IMR-90 (cell line): Measurements from ENCODE around the gene CFAP70. TPM values are rescaled to one million over a fixed set of nuclear protein-coding genes. Genes with fewer than 3 reads are reported as not detected.

Experiments
- ATAC-seq: fragments of 200-7000 bp; cut with Tn5 transposase; 2 replicates; pipeline ENCODE4 v1.9.1; 2020; ENCODE audit warnings: low read depth, mild to moderate bottlenecking, moderate library complexity
- BruUV-seq: library from RNA; stranded (reverse); fragments of 400-500 nt; replicated peaks from 2 replicates; lab custom pipeline; 2021; lab: Mats Ljungman, UMichigan
- CTCF ChIA-PET: fragments of 300-600 bp; formaldehyde crosslinking; extraction: SDS; loops from one replicate; lab custom pipeline; 2021; ENCODE audit warnings: antibody characterized with exemption; lab: Yijun Ruan, JAX
- POLR2A ChIA-PET: fragments of 300-600 bp; sonication (Branson Sonifier 250); formaldehyde crosslinking; loops from one replicate; lab custom pipeline; 2022; ENCODE audit warnings: antibody characterized with exemption; ENCODE audit not compliant: unreplicated experiment; lab: Charles Lee
- DNase-seq: peaks from one replicate; pipeline ENCODE4 v3.0.0; 2013
- H2AFZ ChIP-seq: replicated peaks from 2 replicates; pipeline ENCODE3; 2013; ENCODE audit warnings: low read length, mild to moderate bottlenecking; ENCODE audit not compliant: poor library complexity
- H2AK5ac ChIP-seq: 2 replicates; pipeline ENCODE4 v1.6.1; 2013; ENCODE audit warnings: low read depth, low read length, inconsistent platforms
- H2AK9ac ChIP-seq: replicated peaks from 2 replicates; pipeline ENCODE3; 2013; ENCODE audit warnings: mild to moderate bottlenecking, low read depth, low read length, moderate library complexity; ENCODE audit not compliant: poor library complexity
- H2BK120ac ChIP-seq: 2 replicates; pipeline ENCODE4 v1.6.1; 2013; ENCODE audit warnings: low read depth, low read length, inconsistent platforms
- H2BK15ac ChIP-seq: 3 replicates; pipeline ENCODE4 v1.6.1; 2013; ENCODE audit warnings: low read depth, low read length, inconsistent platforms
- H2BK20ac ChIP-seq: 2 replicates; pipeline ENCODE4 v1.6.1; 2013; ENCODE audit warnings: low read depth, mild to moderate bottlenecking, inconsistent platforms, low read length, moderate library complexity
- H2BK5ac ChIP-seq: 2 replicates; pipeline ENCODE4 v1.6.1; 2013; ENCODE audit warnings: mild to moderate bottlenecking, low read depth, low read length, inconsistent platforms; ENCODE audit not compliant: poor library complexity, severe bottlenecking
- H3K14ac ChIP-seq: replicated peaks from 2 replicates; pipeline ENCODE4 v1.6.1; 2013; ENCODE audit warnings: low read depth, low read length, inconsistent platforms
- H3K18ac ChIP-seq: 2 replicates; pipeline ENCODE4 v1.6.1; 2013; ENCODE audit warnings: low read depth, low read length, control low read depth
- H3K23ac ChIP-seq: 2 replicates; pipeline ENCODE4 v1.6.1; 2013; ENCODE audit warnings: low read depth, low read length, inconsistent platforms
- H3K27ac ChIP-seq: 2 replicates; pipeline ENCODE4 v1.5.1; 2013; ENCODE audit warnings: mild to moderate bottlenecking, control low read depth, low read length; ENCODE audit not compliant: insufficient read depth
- H3K27me3 ChIP-seq: 2 replicates; pipeline ENCODE4 v1.6.1; 2013; ENCODE audit warnings: low read length; ENCODE audit not compliant: control insufficient read depth, insufficient read depth
- H3K36me3 ChIP-seq: 2 replicates; pipeline ENCODE4 v1.6.1; 2013; ENCODE audit warnings: low read length, mixed read lengths; ENCODE audit not compliant: control insufficient read depth, insufficient read depth
- H3K4ac ChIP-seq: 2 replicates; pipeline ENCODE4 v1.6.1; 2013; ENCODE audit warnings: low read depth, low read length, inconsistent platforms
- H3K4me1 ChIP-seq: 2 replicates; pipeline ENCODE4 v1.6.1; 2013; ENCODE audit warnings: low read length, mixed read lengths; ENCODE audit not compliant: control insufficient read depth, insufficient read depth
- H3K4me2 ChIP-seq: 2 replicates; pipeline ENCODE4 v1.6.1; 2013; ENCODE audit warnings: low read depth, mild to moderate bottlenecking, control low read depth, low read length, moderate library complexity
- H3K4me3 ChIP-seq: 2 replicates; pipeline ENCODE4 v1.5.1; 2013; ENCODE audit warnings: low read depth, mild to moderate bottlenecking, control low read depth, low read length, moderate library complexity; ENCODE audit not compliant: insufficient read depth
- H3K56ac ChIP-seq: 2 replicates; pipeline ENCODE4 v1.6.1; 2013; ENCODE audit warnings: low read length, inconsistent platforms; ENCODE audit not compliant: insufficient read depth; ENCODE audit errors: extremely low read depth
- H3K79me1 ChIP-seq, 2 experiments: 2 replicates each; pipeline ENCODE4 v1.6.1; 2013; ENCODE audit warnings: low read length in 2 of 2, inconsistent platforms in 1 of 2, low read depth in 1 of 2
- H3K9ac ChIP-seq: 2 replicates; pipeline ENCODE4 v1.6.1; 2013; ENCODE audit warnings: low read depth, low read length, control low read depth
- H3K9me1 ChIP-seq: 2 replicates; pipeline ENCODE4 v1.6.1; 2013; ENCODE audit warnings: low read length, inconsistent platforms; ENCODE audit not compliant: insufficient read depth
- H3K9me3 ChIP-seq: 2 replicates; pipeline ENCODE4 v1.6.1; 2013; ENCODE audit warnings: low read length; ENCODE audit not compliant: control insufficient read depth, insufficient read depth
- H4K20me1 ChIP-seq: 2 replicates; pipeline ENCODE4 v1.6.1; 2013; ENCODE audit warnings: low read length, inconsistent platforms; ENCODE audit not compliant: insufficient read depth
- H4K5ac ChIP-seq: 2 replicates; pipeline ENCODE4 v1.6.1; 2013; ENCODE audit warnings: mild to moderate bottlenecking, low read depth, low read length, control low read depth
- H4K8ac ChIP-seq, 2 experiments: 2 replicates each; pipeline ENCODE4 v1.6.1; 2013; ENCODE audit warnings: low read depth in 2 of 2, low read length in 2 of 2, control low read depth in 1 of 2, inconsistent platforms in 1 of 2
- H4K91ac ChIP-seq: 2 replicates; pipeline ENCODE4 v1.6.1; 2013; ENCODE audit warnings: low read depth, low read length, inconsistent platforms; ENCODE audit not compliant: insufficient read depth
- BHLHE40 ChIP-seq: fragments of 150-350 bp; IDR thresholded peaks from 2 replicates; pipeline ENCODE4 v1.6.1; 2016; ENCODE audit warnings: mild to moderate bottlenecking, low read depth, low read length
- FOS ChIP-seq: fragments of 150-350 bp; IDR thresholded peaks from 2 replicates; pipeline ENCODE4 v1.6.1; 2016; ENCODE audit warnings: low read depth, low read length
- MAFK ChIP-seq: IDR thresholded peaks from 2 replicates; pipeline ENCODE4 v1.6.1; 2012; ENCODE audit warnings: low read depth, low read length, improper control_type of control experiment
- MAZ ChIP-seq: IDR thresholded peaks from 2 replicates; pipeline ENCODE4 v1.6.1; 2012; ENCODE audit warnings: low read depth, mild to moderate bottlenecking, low read length, improper control_type of control experiment, moderate library complexity, borderline replicate concordance
- MXI1 ChIP-seq: IDR thresholded peaks from 2 replicates; pipeline ENCODE4 v1.6.1; 2012; ENCODE audit warnings: low read depth, mild to moderate bottlenecking, low read length, moderate library complexity, borderline replicate concordance
- POLR2A ChIP-seq: IDR thresholded peaks from 2 replicates; pipeline ENCODE4 v1.6.1; 2012; ENCODE audit warnings: mild to moderate bottlenecking, low read depth, low read length
- RAD21 ChIP-seq: IDR thresholded peaks from 2 replicates; pipeline ENCODE4 v1.6.1; 2012; ENCODE audit warnings: low read length, improper control_type of control experiment
- WGBS, 2 experiments: methylation state at CpG; one replicate each; pipeline versions ENCODE4 v1.1.5 to v1.1.7; 2013; ENCODE audit warnings: missing lambda C conversion rate in 2 of 2; ENCODE audit not compliant: insufficient read length in 1 of 2; ENCODE audit errors: extremely low coverage in 2 of 2; 5-methylcytosine and 5-hydroxymethylcytosine counted together
- dilution Hi-C: fragments of 300-500 bp; cut with HindIII; formaldehyde crosslinking; loops from one replicate; pipeline ENCODE4 v1.14.3; 2018; ENCODE audit warnings: low sequenced_read_pairs; ENCODE audit not compliant: unreplicated experiment
- in situ Hi-C: fragments of 300-500 bp; cut with MboI; formaldehyde crosslinking; loops from 3 replicates; pipeline ENCODE4 v1.14.3; 2019; ENCODE audit warnings: low sequenced_read_pairs, inconsistent platforms, mixed read lengths
- intact Hi-C: fragments of 100-400 bp; cut with micrococcal nuclease; formaldehyde crosslinking; loops from 2 replicates; pipeline ENCODE4 v1.10.0; 2022
- polyA plus RNA-seq, 3 experiments: library from polyadenylated mRNA; depleted of rRNA; stranded (reverse); fragments of >200 nt; gene quantifications; 2 replicates each; pipeline ENCODE4 v1.2.3, GENCODE V29; 2012; ENCODE audit warnings: low replicate concordance in 1 of 3
- total RNA-seq: library from RNA; depleted of rRNA; stranded (reverse); fragments of >200 nt; gene quantifications from 2 replicates; pipeline ENCODE4 v1.2.3, GENCODE V29; 2012

CFAP70 gene
- total and polyA plus RNA-seq, 2 of the 4 experiments (the other 2 are of a cell fraction) = 0.15 to 0.18 TPM

- dilution Hi-C loops = no loop called here
- in situ Hi-C loops = loop anchor here (25.0 kb wide), 1 partner anchor 385 kb away; the partner anchor contains the start of gene MYOZ1
- Histone ChIP-seq H2AK9ac (peak within 1 kb of the TSS; percentile 85), H3K4me3 (peak within 1 kb of the TSS; percentile 54), H2AK5ac (peak within 1 kb of the TSS; percentile 92), H3K36me3 (peaks cover 8% of the 10 kb centered on the region), H2BK20ac (no peak within 1 kb of the TSS; the same call in 1 of the 2 replicates), H4K5ac (peak within 1 kb of the TSS; percentile 73), H3K14ac (peak within 1 kb of the TSS; percentile 99), H3K56ac (peak within 1 kb of the TSS; percentile 97), H3K27ac (peak within 1 kb of the TSS; percentile 93), H2BK5ac (peak within 1 kb of the TSS; percentile 94), H4K20me1 (no peaks in the 10 kb centered on the region), H3K4ac (peak within 1 kb of the TSS; percentile 99), H3K9ac (peak within 1 kb of the TSS; percentile 95), H2BK120ac (peak within 1 kb of the TSS; percentile 85), H2BK15ac (0 out of 3 replicates have a peak within 1 kb of the TSS, but pooled peaks have one; percentile 26), H3K18ac (peak within 1 kb of the TSS; percentile 35), H2AFZ (peak within 1 kb of the TSS; percentile 100), H3K27me3 (no peaks in the 10 kb centered on the region), H3K23ac (peak within 1 kb of the TSS; percentile 99), H4K8ac (peak within 1 kb of the TSS; percentile 88 to 96), H4K91ac (peak within 1 kb of the TSS; percentile 91), H3K4me1 (peaks cover 8% of the 10 kb centered on the region), H3K79me1 (peaks cover 21 to 38% of the 10 kb centered on the region in 2 experiments), H3K9me1 (0 out of 2 replicates have a peak, but pooled peaks cover 3% of the 10 kb centered on the region), H3K9me3 (no peaks in the 10 kb centered on the region), H3K4me2 (peak within 1 kb of the TSS; percentile 94)
- WGBS, 2 experiments = 0% methylated on average over 30 of the region's 51 CpGs; no CpG with 5 or more reads in 1 of the 2 experiments
- no TSS peak for BruUV-seq
- intact Hi-C loops = loop anchor here (1.0 to 10.0 kb wide), 2 partner anchors 108 to 242 kb away; partner anchors contain the start of gene PPP3CB
- DNase-seq = peak; percentile 96
- CTCF ChIA-PET = no interaction called here
- peak; percentile 97 for ATAC-seq
- POLR2A ChIA-PET = no interaction called here
- TF ChIP-seq POLR2A (peak; percentile 80; the same call in 1 of the 2 replicates), MAFK (no peak), MXI1 (peak; percentile 88), RAD21 (no peak), BHLHE40 (peak; percentile 63), MAZ (peak; percentile 35; the same call in 1 of the 2 replicates), FOS (peak; percentile 73)
These were observed 106.0 kb downstream of the CFAP70 start, which contains the start of gene MRPS16 for GRCh38 chr10:73252445-73253224. Gene MRPS16, minus strand, starts transcription at chr10:73252644. Its CDS starts 162 bp downstream, at chr10:73252482.
